Measurements from ENCODE around the gene NCSTN.

The NCSTN gene

GRCh38 chr1:160342953-160343869, at the start of gene NCSTN, which contains the start of gene COPA:
Gene NCSTN, plus strand, starts transcription at chr1:160343383. Its CDS starts 14 bp downstream, at chr1:160343397.
Gene COPA, minus strand, starts transcription at chr1:160343250. Its CDS starts 80 bp downstream, at chr1:160343170.
- FAIRE-seq: no peak

GRCh38 chr1:160296036-160296435, 47.1 kb upstream of the NCSTN start:
- no peak for DNase-seq (ENCODE audit: low spot score)
- no peak for FAIRE-seq

More at GRCh38 chr1:160342953-160343869, at the start of gene NCSTN, which contains the start of gene COPA:
- peak; percentile 94 for DNase-seq (ENCODE audit: low spot score)

- FAIRE-seq (no peak), DNase-seq (ENCODE audit: low spot score) (no peak)
Measured at GRCh38 chr1:160300173-160300572, 43.0 kb upstream of the NCSTN start.

GRCh38 chr1:160307118-160307791, 35.9 kb upstream of the NCSTN start:
- DNase-seq (ENCODE audit: low spot score) (no peak), FAIRE-seq (no peak)

- FAIRE-seq: no peak
Measured at GRCh38 chr1:160308451-160309184, 34.6 kb upstream of the NCSTN start.

GRCh38 chr1:160309185-160309557, 34.0 kb upstream of the NCSTN start:
- no peak for FAIRE-seq

More at GRCh38 chr1:160308451-160309184, 34.6 kb upstream of the NCSTN start:
- DNase-seq (ENCODE audit: low spot score): no peak

GRCh38 chr1:160309571-160309970, 33.6 kb upstream of the NCSTN start:
- DNase-seq (ENCODE audit: low spot score): no peak
- FAIRE-seq: no peak

More at GRCh38 chr1:160309185-160309557, 34.0 kb upstream of the NCSTN start:
- no peak for DNase-seq (ENCODE audit: low spot score)

GRCh38 chr1:160315359-160315758, 27.8 kb upstream of the NCSTN start:
- DNase-seq (ENCODE audit: low spot score) (no peak), FAIRE-seq (no peak)

- DNase-seq (ENCODE audit: low spot score) (no peak), FAIRE-seq (no peak)
Measured at GRCh38 chr1:160322831-160323230, 20.4 kb upstream of the NCSTN start.

- no peak for DNase-seq (ENCODE audit: low spot score)
- FAIRE-seq: no peak
Measured at GRCh38 chr1:160325252-160325651, 17.9 kb upstream of the NCSTN start.

GRCh38 chr1:160326418-160326817, 16.8 kb upstream of the NCSTN start:
- FAIRE-seq (peak; percentile 44), DNase-seq (ENCODE audit: low spot score) (no peak)

GRCh38 chr1:160328184-160328583, 15.0 kb upstream of the NCSTN start:
- no peak for FAIRE-seq
- no peak for DNase-seq (ENCODE audit: low spot score)

GRCh38 chr1:160330119-160330518, 13.1 kb upstream of the NCSTN start:
- DNase-seq (ENCODE audit: low spot score) (no peak), FAIRE-seq (no peak)

GRCh38 chr1:160332516-160332915, 10.7 kb upstream of the NCSTN start:
- DNase-seq (ENCODE audit: low spot score) (no peak), FAIRE-seq (no peak)

- FAIRE-seq (no peak), DNase-seq (ENCODE audit: low spot score) (no peak)
Measured at GRCh38 chr1:160338580-160338979, 4.6 kb upstream of the NCSTN start.

GRCh38 chr1:160340146-160340545, 3.0 kb upstream of the NCSTN start:
- DNase-seq (ENCODE audit: low spot score) (no peak), FAIRE-seq (no peak)

GRCh38 chr1:160340866-160341265, 2.3 kb upstream of the NCSTN start:
- no peak for FAIRE-seq
- DNase-seq (ENCODE audit: low spot score): no peak

GRCh38 chr1:160342526-160342925, 657 bp upstream of the NCSTN start:
- DNase-seq (ENCODE audit: low spot score) (no peak), FAIRE-seq (no peak)

- no peak for DNase-seq (ENCODE audit: low spot score)
- FAIRE-seq: no peak
Measured at GRCh38 chr1:160344241-160344640, 1.1 kb downstream of the NCSTN start.

GRCh38 chr1:160344936-160345335, 1.8 kb downstream of the NCSTN start:
- no peak for DNase-seq (ENCODE audit: low spot score)
- no peak for FAIRE-seq

GRCh38 chr1:160346463-160346862, 3.3 kb downstream of the NCSTN start:
- no peak for FAIRE-seq
- DNase-seq (ENCODE audit: low spot score): no peak

GRCh38 chr1:160346958-160347357, 3.8 kb downstream of the NCSTN start:
- FAIRE-seq (no peak), DNase-seq (ENCODE audit: low spot score) (no peak)
